ENCODE data around the gene ZRANB3. TPM values are rescaled to one million over a fixed set of nuclear protein-coding genes. Genes with fewer than 3 reads are reported as not detected.
A peak's percentile ranks its signal among the peaks of the same experiment; 100 is the strongest.

Gene ZRANB3
- polyA plus RNA-seq, 1 donor (not counting 4 experiments of a cell fraction or from before 2014, with no cell fraction given), result 10.6 TPM

GRCh38 chr2:135140606-135141005, 390.4 kb downstream of the ZRANB3 start:
- Histone ChIP-seq H3K79me2 (ENCODE audit: control insufficient read depth, insufficient read depth, low read length) (peaks cover 7% of the 10 kb centered on the region), H3K9me1 (ENCODE audit: control insufficient read depth, extremely low read depth, insufficient read depth, low read length) (no peaks in the 10 kb centered on the region), H3K4me2 (ENCODE audit: control insufficient read depth, extremely low read depth, insufficient read depth, low read depth, low read length) (no peak overlapping the region), H3K9me3 (ENCODE audit: control insufficient read depth, low read depth, low read length) (no peaks in the 10 kb centered on the region), H3K27ac (ENCODE audit: control insufficient read depth, insufficient read depth, low read length) (no peak overlapping the region), H2AFZ (ENCODE audit: control insufficient read depth, low read length) (no peak overlapping the region), H3K4me1 (ENCODE audit: control insufficient read depth, extremely low read depth, insufficient read depth, low read length) (no peaks in the 10 kb centered on the region), H3K36me3 (ENCODE audit: control insufficient read depth in 2 of 2, extremely low read depth in 1 of 2, insufficient read depth in 2 of 2, low read length in 2 of 2) (peaks cover 3 to 12% of the 10 kb centered on the region in 2 experiments), H3K4me3 (ENCODE audit: control insufficient read depth in 2 of 3, extremely low read depth in 1 of 3, insufficient read depth in 2 of 3, low read depth in 1 of 3, low read length in 3 of 3) (no peak overlapping the region), H4K20me1 (ENCODE audit: control insufficient read depth, extremely low read depth, insufficient read depth, low read length) (no peaks in the 10 kb centered on the region), H3K27me3 (ENCODE audit: control insufficient read depth, extremely low read depth, insufficient read depth, low read length) (no peaks in the 10 kb centered on the region), H3K9ac (ENCODE audit: control insufficient read depth, extremely low read depth, insufficient read depth, low read length) (no peak overlapping the region)
- DNase-seq (ENCODE audit: low read depth, low spot score) (no peak), FAIRE-seq (no peak)
- dilution Hi-C loops (cut with MboI; ENCODE audit: extremely low pct_ligation_motif_present, low sequenced_read_pairs), result no loop called here
- TF ChIP-seq EZH2 (IDR thresholded peaks at IDR 0.05; ENCODE audit: low read length), result no peak
- TF ChIP-seq, protein P1, sequence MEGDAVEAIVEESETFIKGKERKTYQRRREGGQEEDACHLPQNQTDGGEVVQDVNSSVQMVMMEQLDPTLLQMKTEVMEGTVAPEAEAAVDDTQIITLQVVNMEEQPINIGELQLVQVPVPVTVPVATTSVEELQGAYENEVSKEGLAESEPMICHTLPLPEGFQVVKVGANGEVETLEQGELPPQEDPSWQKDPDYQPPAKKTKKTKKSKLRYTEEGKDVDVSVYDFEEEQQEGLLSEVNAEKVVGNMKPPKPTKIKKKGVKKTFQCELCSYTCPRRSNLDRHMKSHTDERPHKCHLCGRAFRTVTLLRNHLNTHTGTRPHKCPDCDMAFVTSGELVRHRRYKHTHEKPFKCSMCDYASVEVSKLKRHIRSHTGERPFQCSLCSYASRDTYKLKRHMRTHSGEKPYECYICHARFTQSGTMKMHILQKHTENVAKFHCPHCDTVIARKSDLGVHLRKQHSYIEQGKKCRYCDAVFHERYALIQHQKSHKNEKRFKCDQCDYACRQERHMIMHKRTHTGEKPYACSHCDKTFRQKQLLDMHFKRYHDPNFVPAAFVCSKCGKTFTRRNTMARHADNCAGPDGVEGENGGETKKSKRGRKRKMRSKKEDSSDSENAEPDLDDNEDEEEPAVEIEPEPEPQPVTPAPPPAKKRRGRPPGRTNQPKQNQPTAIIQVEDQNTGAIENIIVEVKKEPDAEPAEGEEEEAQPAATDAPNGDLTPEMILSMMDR (optimal IDR thresholded peaks at IDR 0.05 in 1 of 3, IDR thresholded peaks at IDR 0.05 in 1 of 3, conservative IDR thresholded peaks at IDR 0.05 in 1 of 3; ENCODE audit: extremely low read depth in 1 of 3, insufficient read depth in 2 of 3, low read length in 3 of 3), result no peak

- H3K4me1 ChIP-seq (ENCODE audit: control insufficient read depth, extremely low read depth, insufficient read depth, low read length), result peaks cover 13% of the 10 kb centered on the region
- no peaks in the 10 kb centered on the region for H3K79me2 ChIP-seq (ENCODE audit: control insufficient read depth, insufficient read depth, low read length)
- H3K36me3 ChIP-seq (ENCODE audit: control insufficient read depth in 2 of 2, extremely low read depth in 1 of 2, insufficient read depth in 2 of 2, low read length in 2 of 2), result peaks cover 5 to 30% of the 10 kb centered on the region in 2 experiments
- H2AFZ ChIP-seq (ENCODE audit: control insufficient read depth, low read length), result no peak overlapping the region
- no peak overlapping the region for H3K9ac ChIP-seq (ENCODE audit: control insufficient read depth, extremely low read depth, insufficient read depth, low read length)
- no peaks in the 10 kb centered on the region for H3K27me3 ChIP-seq (ENCODE audit: control insufficient read depth, extremely low read depth, insufficient read depth, low read length)
- no peak overlapping the region for H3K4me3 ChIP-seq (ENCODE audit: control insufficient read depth in 2 of 3, extremely low read depth in 1 of 3, insufficient read depth in 2 of 3, low read depth in 1 of 3, low read length in 3 of 3)
- H4K20me1 ChIP-seq (ENCODE audit: control insufficient read depth, extremely low read depth, insufficient read depth, low read length), result no peaks in the 10 kb centered on the region
- H3K27ac ChIP-seq (ENCODE audit: control insufficient read depth, insufficient read depth, low read length), result peak overlapping the region; percentile 71
- no peak for DNase-seq (ENCODE audit: low read depth, low spot score)
- H3K4me2 ChIP-seq (ENCODE audit: control insufficient read depth, extremely low read depth, insufficient read depth, low read depth, low read length), result no peak overlapping the region
- no peak for FAIRE-seq
- no peaks in the 10 kb centered on the region for H3K9me1 ChIP-seq (ENCODE audit: control insufficient read depth, extremely low read depth, insufficient read depth, low read length)
- TF ChIP-seq, protein P1 (optimal IDR thresholded peaks at IDR 0.05 in 1 of 3, IDR thresholded peaks at IDR 0.05 in 1 of 3, conservative IDR thresholded peaks at IDR 0.05 in 1 of 3; ENCODE audit: extremely low read depth in 1 of 3, insufficient read depth in 2 of 3, low read length in 3 of 3), result no peak
- no peak for TF ChIP-seq EZH2 (IDR thresholded peaks at IDR 0.05; ENCODE audit: low read length)
- dilution Hi-C loops (cut with MboI; ENCODE audit: extremely low pct_ligation_motif_present, low sequenced_read_pairs), result no loop called here
- no peaks in the 10 kb centered on the region for H3K9me3 ChIP-seq (ENCODE audit: control insufficient read depth, low read depth, low read length)
These were observed 398.7 kb downstream of the ZRANB3 start for GRCh38 chr2:135132314-135132713.
